ENCODE results near the gene FOXO3.

Gene FOXO3

DNA sequence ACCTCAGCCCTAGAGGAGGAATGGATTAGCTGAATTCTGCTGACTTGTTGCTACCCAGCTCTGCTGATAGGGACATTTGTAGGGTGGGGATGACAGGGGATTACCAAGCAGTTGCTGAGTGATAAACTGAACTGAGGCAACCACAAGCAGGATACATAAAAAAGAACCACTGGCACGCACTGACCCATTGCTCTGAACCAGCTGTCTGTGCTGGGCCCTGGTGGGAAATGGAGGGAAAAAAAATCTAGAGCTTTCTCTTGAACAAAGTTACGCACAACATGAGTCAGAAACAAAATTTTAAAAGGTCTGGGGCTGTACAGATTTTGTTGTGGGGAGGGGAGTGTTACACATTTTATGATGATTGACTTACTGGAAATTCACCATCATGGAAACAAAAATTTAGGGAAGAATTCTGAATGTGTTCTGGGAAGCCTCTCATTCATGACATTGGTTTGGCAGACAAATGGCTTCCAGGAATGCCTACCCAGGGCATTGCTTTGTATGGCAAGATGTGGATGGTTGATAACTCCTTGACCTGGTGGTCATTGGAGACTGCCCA is 37.7 kb downstream of the FOXO3 start:
- DNase-seq, result peak; percentile 97

DNA sequence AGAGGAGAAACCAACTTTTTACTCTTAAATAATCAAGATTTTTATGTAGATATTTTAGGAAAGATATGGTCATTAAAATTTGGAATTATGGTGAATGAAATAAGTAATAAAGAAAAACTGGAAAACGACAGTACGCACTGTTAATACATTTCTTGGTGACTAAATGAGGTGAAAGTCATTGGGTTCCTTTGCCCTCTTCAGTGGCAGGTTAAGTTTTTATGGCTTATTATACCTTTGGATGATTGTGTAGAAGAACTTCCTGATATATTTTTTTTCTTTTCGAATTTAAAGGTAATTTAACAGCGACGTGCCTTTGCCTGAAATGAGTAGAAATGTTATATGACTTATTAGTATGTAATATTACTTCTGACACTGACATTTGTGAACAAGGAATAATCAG is 43.4 kb downstream of the FOXO3 start:
- DNase-seq, result no peak

DNA sequence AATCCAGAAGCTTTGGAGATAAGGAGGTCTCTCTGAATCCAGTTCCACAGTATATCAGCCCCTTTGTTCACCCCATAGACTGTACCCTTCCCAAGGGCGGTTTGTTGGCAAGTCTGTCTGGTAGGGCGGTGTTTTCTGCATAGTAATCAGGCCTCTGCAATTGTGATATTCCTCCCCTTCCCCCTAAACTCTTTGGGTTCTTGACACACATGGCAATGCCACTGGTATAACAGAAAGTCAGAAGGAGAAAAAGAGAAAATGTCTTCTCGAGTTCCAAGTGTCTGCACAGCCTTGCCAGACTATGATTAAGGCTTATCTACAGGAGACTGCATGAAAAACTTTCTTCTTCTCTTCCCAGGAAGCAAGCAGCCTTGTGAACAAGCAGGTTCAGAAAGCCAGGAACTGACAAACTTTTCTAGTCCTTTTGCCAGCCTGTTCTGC is 45.6 kb downstream of the FOXO3 start:
- DNase-seq, result peak; percentile 69

DNA sequence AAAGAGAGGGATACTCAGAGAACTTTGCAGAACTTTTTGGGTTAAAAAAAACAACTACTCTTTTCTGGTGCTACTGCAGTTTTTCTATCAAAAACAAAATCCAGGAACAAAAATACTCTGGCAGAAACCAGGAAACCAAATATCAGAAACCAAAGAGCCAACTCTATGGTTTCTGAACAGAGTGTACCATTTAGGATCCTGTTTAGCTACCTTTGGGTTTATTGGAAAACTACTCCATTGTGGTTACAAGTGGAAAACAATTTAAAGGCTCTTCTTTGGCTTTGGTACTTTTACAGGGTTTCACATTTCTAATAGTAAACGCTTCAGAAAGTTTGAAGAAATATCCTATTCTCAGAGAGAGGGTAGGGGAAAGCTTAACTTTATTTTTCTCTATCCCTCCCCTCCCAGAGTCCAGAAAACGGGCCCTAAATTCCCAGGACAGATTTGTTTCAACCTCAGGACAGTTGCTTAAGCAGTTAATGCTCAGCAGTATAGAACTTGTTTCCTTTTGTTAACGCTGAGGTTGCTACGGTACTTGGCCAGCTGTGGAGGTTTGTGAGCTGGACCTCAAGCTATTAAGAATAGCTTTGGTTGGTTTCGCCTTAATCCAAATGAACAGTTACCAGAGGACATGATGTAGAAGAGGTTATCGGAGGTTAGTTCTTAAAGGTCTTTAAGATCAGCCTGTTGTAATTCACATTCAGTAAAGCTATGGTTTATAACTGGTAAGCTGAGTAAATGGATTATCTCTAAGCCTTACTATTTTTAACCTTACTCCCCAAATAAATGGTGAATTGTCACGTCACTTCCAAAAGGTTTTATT is 47.9 kb downstream of the FOXO3 start:
- no peak for DNase-seq

DNA sequence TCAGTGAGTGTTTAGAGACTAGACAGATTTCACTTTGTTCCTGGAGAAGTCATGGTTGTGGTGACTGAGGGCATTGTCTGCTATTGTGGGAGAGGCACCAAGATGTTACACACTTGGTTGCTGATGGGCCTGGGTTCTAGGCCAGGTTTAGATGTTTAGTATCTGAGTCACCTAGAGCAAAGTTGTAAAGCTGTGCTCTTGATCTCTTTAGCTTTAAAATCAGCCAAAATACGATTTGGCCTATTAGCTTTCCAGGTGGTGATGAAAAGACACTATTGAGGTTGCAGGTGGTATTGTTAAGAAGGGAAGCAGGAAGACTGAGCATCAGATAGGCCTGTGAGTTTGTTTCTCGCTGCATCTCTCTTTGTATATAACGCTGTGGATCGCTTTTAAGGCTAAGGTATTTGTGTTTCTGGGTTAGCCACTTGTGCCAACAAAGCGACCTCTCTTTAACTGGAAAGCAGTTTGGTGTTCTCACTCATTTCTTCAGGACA is 48.6 kb downstream of the FOXO3 start:
- no peak for DNase-seq

DNA sequence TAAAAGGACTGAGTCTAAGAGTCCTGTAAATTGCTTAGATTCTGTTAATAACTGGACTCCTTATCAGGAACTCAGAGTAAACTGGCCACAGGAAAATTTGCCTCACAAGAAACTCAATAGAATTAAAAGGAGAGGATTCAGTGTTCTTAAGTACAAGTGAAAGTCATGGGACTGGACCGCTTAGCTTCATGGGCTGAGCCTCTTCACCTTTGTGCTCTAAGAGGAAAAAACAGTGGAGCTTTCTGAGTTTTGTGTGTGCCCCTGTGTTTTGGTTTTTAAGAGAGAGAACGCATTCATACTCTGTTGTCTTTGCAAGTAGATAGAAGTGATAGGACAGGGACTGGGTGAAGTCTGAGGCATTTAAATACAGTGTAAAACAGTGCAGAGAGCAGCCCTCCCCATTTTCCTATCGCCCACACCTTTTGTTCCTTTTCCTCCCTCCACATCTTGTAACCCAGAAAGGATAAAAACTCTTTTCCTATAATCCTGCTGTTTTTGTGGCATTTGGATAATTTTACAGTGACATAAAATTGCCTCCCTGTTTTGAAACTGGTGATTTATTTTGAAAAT is 49.6 kb downstream of the FOXO3 start:
- peak; percentile 56 for DNase-seq

DNA sequence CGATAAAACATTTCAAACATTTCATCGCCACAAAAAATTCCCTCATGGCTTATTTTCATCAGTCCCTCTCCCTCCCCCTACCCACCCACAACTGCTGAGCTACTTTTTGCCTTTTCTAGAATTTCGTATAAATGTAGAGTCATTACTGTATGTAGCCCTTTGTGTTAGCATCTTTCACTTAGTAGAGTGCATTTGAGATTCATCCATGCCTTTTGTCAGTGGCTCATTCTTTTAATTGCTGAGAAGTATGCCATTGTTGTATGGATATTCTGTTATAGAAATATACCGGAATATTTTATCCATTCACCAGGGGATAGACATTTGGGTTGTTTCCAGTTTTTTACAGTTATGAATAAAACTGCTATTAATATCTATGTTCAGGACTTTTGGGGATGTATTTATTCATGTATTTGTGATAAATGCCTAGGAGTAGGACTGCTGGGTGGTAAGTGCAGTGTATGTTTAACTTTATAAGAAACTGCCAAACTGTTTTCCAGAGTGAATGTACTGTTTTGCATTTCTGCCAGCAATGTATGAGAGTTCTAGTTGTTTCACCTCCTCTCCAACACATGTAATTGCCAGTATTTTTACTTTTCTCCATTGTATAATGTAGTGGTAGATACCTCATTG is 50.4 kb downstream of the FOXO3 start:
- no peak for DNase-seq

DNA sequence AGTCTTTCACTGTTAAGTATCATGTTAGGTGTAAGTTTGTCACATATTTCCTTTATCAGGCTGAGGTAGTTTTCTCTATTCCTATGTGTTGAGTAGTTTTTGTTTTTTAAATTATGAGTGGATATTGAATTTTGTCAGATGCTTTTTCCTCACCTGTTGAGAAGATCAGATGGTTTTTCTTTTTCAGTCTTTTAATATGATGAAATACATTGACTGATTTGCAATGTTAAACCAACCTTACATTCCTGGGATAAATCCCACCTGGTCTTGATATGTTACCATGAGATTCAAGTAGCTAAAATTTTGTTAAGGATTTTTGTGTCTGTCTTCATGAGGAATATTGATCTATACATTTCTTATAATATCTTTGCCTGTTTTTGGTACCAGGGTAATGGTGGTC is 52.1 kb downstream of the FOXO3 start:
- no peak for DNase-seq

DNA sequence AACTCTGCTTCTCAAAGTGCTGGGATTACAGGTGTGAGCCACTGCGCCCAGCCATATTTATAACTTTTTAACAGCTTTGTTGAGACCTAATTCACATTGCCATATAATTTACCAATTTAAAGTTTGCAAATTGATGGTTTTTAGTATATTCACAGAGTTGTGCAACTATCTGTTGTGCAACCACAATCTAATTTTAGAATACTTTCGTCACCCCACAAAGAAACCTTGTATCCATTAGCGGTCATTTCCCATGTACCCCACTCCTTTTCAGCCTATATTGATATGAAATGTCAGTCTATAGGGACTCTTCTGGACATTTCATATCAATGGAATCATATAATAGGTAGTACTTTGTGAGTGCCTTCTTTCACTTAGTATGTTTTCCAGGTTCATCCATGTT is 55.8 kb downstream of the FOXO3 start:
- DNase-seq, result no peak

DNA sequence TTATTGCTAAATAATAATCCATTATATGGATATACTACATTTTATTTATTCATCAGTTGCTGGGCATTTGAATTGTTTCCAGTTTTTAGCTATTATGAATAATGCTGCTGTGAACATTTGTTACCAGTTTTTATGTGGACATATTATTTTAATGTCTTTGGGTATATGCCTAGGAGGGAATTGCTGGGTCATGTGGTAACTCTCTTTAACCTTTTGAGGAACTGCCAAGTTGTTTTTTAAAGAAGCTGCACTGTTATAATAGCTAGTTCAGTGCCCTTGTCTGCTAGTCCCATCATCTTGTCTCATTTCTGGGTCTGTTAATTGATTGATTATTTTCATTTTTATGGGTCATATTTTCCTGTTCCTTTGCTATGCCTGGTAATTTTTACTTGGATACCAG is 56.3 kb downstream of the FOXO3 start:
- DNase-seq, result peak; percentile 64

DNA sequence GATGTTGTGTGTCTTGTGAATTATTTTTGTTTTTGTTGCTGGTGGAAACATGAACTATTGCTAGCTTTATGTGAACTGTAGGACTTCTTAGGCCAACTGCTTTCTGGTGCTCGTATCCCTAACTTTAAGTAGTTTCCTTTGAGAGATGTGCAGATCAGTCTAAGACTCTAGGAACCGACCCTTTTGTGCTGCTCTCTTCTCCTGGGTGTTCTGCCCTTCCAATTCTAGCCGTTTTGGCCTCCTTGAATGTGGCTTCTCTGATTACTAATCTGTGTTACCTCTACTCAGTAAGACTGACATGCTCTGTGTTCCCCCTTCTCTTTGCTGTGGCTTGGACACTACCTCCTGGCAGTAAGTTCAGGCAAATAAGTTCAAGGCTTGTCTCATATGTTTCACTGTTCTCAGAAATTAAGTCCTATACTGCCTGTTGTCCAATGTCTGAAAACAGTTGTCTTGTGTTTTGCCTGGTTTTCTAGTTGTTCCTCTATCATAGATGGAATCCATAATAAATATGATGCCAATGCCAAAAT is 58.0 kb downstream of the FOXO3 start:
- DNase-seq, result peak; percentile 44

DNA sequence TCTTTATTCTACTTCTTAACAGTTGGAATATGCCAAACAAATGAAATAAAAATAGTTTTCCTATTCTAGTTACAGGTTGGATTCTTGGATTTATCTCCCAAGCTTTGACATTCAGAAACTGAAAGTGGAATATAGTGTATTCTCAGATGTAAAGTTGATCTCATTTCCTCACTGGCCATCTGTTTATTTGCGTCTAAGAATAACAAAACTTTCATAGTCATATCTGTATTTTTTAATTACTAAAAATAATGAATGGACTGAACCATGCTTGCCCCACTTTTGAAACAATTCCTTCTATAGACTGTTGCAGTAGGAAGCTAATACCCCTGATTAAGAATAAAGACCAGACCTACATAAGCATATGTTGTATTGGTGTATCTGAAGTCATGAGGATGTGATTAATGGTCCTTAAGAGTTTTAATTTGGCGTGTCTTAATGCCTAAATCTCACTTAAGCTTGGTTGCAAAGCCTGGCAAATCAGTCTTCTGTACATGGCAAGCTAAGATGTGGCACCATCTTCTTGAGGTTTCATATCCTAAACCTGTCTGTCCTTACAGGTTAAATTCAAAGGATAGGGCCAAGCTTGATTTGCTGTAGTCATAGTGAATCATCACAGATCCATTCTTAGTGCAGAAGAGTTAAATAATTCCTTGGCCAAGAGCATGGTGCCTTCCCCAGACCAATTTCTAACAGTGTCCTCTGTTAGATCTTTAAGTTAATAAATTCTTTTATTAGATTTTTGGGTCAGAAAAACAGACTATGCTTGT is 58.9 kb downstream of the FOXO3 start:
- no peak for DNase-seq

DNA sequence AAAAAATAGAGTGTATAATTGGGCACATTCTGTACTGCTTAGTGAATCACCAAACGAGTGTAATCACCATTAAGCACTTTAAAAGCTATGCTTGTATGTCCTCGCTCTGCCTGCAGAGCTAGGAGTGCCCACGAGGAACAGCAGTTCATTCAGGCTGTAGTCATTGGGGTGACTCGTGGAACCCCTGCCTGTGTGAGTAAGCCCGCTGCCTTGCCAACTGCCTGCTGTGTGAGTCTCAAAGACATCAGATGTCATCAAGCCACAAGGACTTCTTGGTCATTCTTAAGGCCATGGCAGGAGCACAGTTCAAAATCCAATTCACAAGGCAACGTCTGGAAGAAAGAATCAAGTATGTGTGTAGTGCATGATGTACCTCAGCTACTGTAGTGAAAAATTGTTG is 60.4 kb downstream of the FOXO3 start:
- no peak for DNase-seq

DNA sequence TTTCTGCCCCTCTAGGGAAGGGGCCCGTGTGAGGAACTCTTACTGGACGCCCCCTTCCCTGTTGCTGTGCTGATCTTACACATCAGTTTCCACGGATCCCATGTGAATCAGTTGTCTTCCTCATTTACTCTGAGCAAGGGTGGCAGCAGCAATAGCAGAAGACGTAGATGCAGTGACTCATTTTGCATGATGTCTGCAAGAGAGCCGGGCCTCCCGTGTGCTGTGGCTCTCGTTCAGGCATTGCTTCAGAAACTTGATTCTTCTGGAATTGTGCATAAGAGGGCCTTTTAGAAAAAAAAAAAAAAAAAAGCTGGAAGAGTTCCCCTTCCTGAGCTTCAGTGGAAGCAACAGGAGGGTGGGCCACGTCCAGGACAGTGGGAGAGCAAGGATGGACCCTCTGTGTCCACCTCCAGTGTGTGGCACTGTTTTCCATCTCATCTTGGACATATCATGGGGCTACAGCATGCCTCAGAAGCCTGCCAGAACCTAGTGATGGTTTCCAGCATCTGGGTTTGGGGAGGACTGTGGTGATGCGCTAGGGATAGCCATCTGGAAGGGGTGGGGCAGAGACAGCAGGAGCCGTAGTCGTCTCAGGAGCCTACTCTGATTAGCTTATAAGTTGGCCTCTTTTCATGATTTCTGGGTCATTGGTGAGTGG is 62.1 kb downstream of the FOXO3 start:
- no peak for DNase-seq

DNA sequence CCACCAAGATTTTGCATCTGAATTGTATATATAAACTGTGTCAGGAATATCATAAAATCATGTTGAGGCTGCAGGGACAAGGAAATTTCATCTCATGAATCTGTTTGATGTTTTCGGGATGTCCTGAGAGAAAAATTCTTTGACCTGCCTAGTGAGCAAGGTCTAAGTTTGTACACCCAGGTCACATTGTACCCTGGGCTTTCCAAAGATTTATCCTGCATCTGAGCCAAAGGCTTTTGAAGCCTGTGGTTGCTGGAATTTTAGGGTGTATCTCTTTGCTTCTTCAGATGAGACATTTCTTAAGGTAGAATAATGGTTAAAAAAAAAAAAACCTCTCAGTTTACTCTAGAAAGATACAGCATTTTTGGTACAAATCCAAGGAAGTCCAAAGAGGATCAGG is 63.3 kb downstream of the FOXO3 start:
- DNase-seq, result no peak

DNA sequence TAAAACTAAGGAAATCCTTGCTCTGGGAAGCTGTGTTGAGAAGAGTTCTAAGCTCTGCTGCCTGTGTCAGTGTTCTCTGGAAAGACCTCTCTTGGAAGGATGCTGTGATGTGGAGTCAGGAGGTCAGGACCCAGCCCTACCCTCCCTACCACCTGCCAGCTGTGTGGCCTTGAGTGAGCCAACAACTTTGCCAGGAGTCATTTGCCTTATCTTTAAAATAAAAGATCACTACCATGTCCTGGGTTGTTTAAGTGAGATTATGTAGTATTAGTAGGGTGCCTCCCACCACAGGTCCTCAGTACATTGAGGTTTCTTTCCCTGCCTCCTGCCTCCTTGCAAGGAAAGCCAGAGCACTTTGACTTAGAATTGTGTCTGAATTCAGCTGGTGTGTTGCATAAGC is 64.9 kb downstream of the FOXO3 start:
- no peak for DNase-seq

DNA sequence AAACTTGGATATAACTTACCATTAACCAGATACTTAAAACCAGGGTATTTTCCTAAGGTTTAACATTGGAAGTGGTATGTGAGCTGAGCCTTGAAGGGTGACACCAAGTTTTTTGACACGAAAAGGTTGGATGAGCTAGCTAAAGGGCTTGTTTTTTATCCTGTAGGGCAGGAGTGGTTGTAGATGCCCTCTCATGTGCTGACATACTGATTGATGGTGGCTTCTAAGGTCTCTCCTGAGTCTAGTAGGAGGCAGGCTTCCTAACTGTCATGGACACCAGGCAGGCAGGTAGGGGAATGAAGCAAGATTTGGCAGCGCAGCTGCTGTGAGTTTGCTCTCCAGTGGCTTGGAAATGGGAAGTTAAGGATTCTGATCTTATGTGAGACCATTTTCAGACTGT is 66.1 kb downstream of the FOXO3 start:
- no peak for DNase-seq

DNA sequence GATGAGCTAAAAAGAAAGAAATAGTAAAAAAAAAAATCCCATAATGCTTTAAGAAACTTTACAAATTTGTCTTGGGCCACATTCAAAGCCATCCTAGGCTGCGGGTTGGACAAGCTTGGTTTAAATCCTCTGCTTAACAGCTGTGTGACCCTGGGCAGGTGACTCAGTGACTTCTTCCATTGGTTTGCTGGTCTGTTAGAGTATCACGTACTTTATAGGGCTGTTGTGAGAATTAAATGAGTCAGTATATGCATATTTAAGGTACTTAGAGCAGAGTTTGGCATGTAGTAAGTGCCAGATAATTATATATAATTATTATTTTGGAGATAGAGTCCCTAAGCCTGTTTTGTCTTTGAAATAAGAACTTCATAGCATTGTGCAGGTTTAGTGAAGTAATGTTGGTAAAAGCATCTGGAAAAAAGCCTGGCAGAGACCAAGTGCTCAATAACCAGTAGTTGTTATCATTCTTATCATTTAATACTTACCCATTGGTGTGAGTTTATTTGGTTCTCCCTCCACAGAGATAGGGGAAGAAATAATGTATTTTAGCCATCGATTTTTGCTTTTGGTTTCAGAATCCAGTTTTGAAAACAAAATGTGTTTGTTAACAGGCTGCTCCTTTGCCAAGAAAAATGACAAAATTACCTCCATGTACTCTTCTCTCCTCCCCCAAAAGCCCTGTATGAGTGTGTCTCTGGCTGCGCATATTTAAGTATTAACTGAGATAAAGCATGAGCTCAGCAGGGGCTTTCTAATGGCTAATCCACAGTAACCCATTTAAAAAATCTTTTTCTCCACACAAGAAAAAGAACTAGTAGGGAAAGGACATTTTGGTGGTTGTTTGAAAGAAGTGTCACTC is 67.2 kb downstream of the FOXO3 start:
- no peak for DNase-seq

DNA sequence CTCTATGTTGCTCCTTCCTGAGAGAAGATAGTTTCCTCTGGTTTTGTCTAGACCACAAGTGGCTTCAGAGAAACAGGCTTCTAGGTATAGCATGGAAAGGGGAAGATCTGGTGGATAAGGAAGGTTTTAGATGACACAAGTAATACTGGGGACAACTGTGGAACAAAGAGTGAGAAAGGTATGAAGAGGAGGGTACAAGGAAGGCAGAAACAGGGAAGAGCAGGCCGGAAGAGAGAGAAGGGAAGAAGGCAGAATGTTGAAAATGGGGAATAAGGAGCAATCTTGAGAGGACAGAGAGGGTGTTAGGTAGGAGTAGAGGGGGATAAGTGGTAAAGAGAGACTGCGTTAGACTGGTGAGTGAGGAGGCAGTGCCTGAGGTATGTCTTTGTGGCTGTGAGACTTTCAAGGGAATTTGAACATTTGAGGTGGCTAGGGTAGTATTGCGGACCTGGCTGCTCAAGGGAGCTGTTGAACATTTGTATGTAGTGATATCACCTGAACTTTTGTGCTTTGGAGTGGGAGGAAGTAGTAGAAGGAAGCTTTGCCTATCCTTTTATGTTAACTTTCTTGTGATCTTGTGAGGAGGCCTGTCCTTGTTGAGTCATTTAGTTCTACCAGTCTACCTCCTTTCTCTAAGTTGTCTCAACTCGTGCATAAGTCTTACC is 69.5 kb downstream of the FOXO3 start:
- peak; percentile 79 for DNase-seq

DNA sequence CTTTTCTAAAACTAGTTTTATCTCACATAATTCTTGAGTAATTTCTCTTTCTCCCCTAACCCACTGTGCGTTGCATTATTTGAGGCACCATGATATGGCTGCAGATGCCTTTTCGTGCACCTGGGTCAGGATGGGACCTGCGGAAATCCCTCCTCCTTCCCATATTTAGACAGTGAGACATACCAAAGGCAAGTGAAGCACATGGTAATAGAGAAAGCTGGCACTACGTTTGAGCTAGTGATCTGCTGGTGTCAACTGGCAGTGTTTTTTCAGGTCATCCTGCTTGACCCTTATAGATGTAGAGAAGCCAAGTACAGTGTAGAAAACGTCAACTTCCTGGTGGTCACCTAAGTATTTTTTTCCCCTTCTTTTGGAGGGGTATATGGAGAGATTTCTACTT is 71.7 kb downstream of the FOXO3 start:
- no peak for DNase-seq

DNA sequence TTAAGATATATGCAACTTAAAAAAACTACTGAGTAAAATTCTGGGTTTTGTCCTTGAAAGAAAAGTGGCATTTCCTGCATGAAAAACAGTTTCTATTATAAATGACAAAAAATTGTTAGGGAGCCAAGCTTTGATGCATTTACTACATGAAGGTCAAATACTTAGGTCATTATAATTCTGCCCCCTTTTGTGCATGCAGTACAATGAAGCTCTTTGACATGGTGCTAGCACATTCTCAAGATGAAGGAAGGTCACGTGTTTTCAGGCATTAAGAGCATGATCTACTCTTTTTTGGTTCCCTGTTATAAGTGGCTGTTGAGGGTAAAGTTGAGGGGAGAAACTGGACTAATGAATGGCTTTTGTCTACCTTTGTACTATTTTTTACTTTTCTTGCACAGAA is 72.7 kb downstream of the FOXO3 start:
- no peak for DNase-seq

All from OCI-M1 (cell line).